Stimulated activated naive B cell treated with anti-CD40 and anti-IgM and Interleukin-4, amounts not matched to agents 10 μg/mL and 1 μg/mL and 100 μg/mL, for 72 hours (primary cell): Measurements from ENCODE around the gene CAMTA1.

Experiments
- ATAC-seq, 2 donors: fragments of 150-1000 bp; cut with Tn5 transposase; replicated peaks; 2 replicates each; pipeline ENCODE4 v1.10.0; 2021; ENCODE audit warnings: moderate library complexity in 1 of 2
- DNase-seq: peaks from one replicate; pipeline ENCODE4 v3.0.0; 2021
- H3K27ac Mint-ChIP-seq: one replicate; pipeline ENCODE4 v1.8.0; 2022; ENCODE audit warnings: mild to moderate bottlenecking, mixed read lengths
- H3K27me3 Mint-ChIP-seq, 2 donors: one replicate each; pipeline ENCODE4 v1.8.0; 2022; ENCODE audit warnings: mixed read lengths in 2 of 2
- H3K36me3 Mint-ChIP-seq, 2 donors: one replicate each; pipeline ENCODE4 v1.8.0; 2022; ENCODE audit warnings: mixed read lengths in 2 of 2, mild to moderate bottlenecking in 1 of 2
- H3K4me1 Mint-ChIP-seq, 2 donors: one replicate each; pipeline ENCODE4 v1.8.0; 2022; ENCODE audit warnings: mixed read lengths in 2 of 2, mild to moderate bottlenecking in 1 of 2
- H3K4me3 Mint-ChIP-seq, 2 donors: one replicate each; pipeline ENCODE4 v1.8.0; 2022; ENCODE audit warnings: mild to moderate bottlenecking in 2 of 2, mixed read lengths in 2 of 2, moderate library complexity in 1 of 2
- H3K9me3 Mint-ChIP-seq, 2 donors: one replicate each; pipeline ENCODE4 v1.8.0; 2022; ENCODE audit warnings: mixed read lengths in 2 of 2, mild to moderate bottlenecking in 1 of 2

The CAMTA1 gene

GRCh38 chr1:7615138-7615537, 829.9 kb downstream of the CAMTA1 start:
- Mint-ChIP-seq H3K4me1 (peaks cover 0 to 5% of the 10 kb centered on the region in 2 donors), H3K9me3 (no peaks in the 10 kb centered on the region), H3K27me3 (peaks cover 10 to 18% of the 10 kb centered on the region in 2 donors), H3K36me3 (no peaks in the 10 kb centered on the region), H3K27ac (no peak overlapping the region), H3K4me3 (no peak overlapping the region)
- DNase-seq (no peak), ATAC-seq (no peak)

GRCh38 chr1:7616076-7616832, 831.0 kb downstream of the CAMTA1 start:
- ATAC-seq: no peak
- H3K4me3 Mint-ChIP-seq: no peak overlapping the region
- H3K27ac Mint-ChIP-seq: no peak overlapping the region
- peaks cover 0 to 5% of the 10 kb centered on the region in 2 donors for H3K4me1 Mint-ChIP-seq
- H3K27me3 Mint-ChIP-seq: peaks cover 19 to 26% of the 10 kb centered on the region in 2 donors
- H3K9me3 Mint-ChIP-seq: no peaks in the 10 kb centered on the region
- no peaks in the 10 kb centered on the region for H3K36me3 Mint-ChIP-seq
- DNase-seq: no peak

- peaks cover 19 to 26% of the 10 kb centered on the region in 2 donors for H3K27me3 Mint-ChIP-seq
- H3K27ac Mint-ChIP-seq: no peak overlapping the region
- H3K4me3 Mint-ChIP-seq: no peak overlapping the region
- DNase-seq: no peak
- H3K4me1 Mint-ChIP-seq: peaks cover 0 to 5% of the 10 kb centered on the region in 2 donors
- no peak for ATAC-seq
- H3K36me3 Mint-ChIP-seq: no peaks in the 10 kb centered on the region
- H3K9me3 Mint-ChIP-seq: no peaks in the 10 kb centered on the region
Observed at GRCh38 chr1:7616953-7617352, 831.7 kb downstream of the CAMTA1 start.

- H3K27ac Mint-ChIP-seq: no peak overlapping the region
- H3K27me3 Mint-ChIP-seq: peaks cover 25 to 26% of the 10 kb centered on the region in 2 donors
- no peaks in the 10 kb centered on the region for H3K9me3 Mint-ChIP-seq
- no peaks in the 10 kb centered on the region for H3K36me3 Mint-ChIP-seq
- no peak for ATAC-seq
- no peak for DNase-seq
- peaks cover 0 to 5% of the 10 kb centered on the region in 2 donors for H3K4me1 Mint-ChIP-seq
- no peak overlapping the region for H3K4me3 Mint-ChIP-seq
Observed at GRCh38 chr1:7617826-7618225, 832.6 kb downstream of the CAMTA1 start.

- no peaks in the 10 kb centered on the region for H3K36me3 Mint-ChIP-seq
- ATAC-seq (no peak), DNase-seq (no peak)
- H3K4me1 Mint-ChIP-seq: no peaks in the 10 kb centered on the region
- no peak overlapping the region for H3K4me3 Mint-ChIP-seq
- no peaks in the 10 kb centered on the region for H3K9me3 Mint-ChIP-seq
- no peak overlapping the region for H3K27ac Mint-ChIP-seq
- peaks cover 19 to 25% of the 10 kb centered on the region in 2 donors for H3K27me3 Mint-ChIP-seq
Observed at GRCh38 chr1:7620196-7620595, 834.9 kb downstream of the CAMTA1 start.

- ATAC-seq (no peak), DNase-seq (no peak)
- H3K4me3 Mint-ChIP-seq: no peak overlapping the region
- no peaks in the 10 kb centered on the region for H3K4me1 Mint-ChIP-seq
- peaks cover 16 to 21% of the 10 kb centered on the region in 2 donors for H3K27me3 Mint-ChIP-seq
- H3K36me3 Mint-ChIP-seq: no peaks in the 10 kb centered on the region
- no peaks in the 10 kb centered on the region for H3K9me3 Mint-ChIP-seq
- H3K27ac Mint-ChIP-seq: no peak overlapping the region
Observed at GRCh38 chr1:7621334-7622219, 836.3 kb downstream of the CAMTA1 start.

GRCh38 chr1:7623842-7624241, 838.6 kb downstream of the CAMTA1 start:
- ATAC-seq: no peak
- H3K36me3 Mint-ChIP-seq: no peaks in the 10 kb centered on the region
- no peak for DNase-seq
- H3K4me3 Mint-ChIP-seq: no peak overlapping the region
- no peak overlapping the region for H3K27ac Mint-ChIP-seq
- peaks cover 20 to 21% of the 10 kb centered on the region in 2 donors for H3K27me3 Mint-ChIP-seq
- H3K4me1 Mint-ChIP-seq: no peaks in the 10 kb centered on the region
- H3K9me3 Mint-ChIP-seq: no peaks in the 10 kb centered on the region

- Mint-ChIP-seq H3K27me3 (peaks cover 20 to 21% of the 10 kb centered on the region in 2 donors), H3K4me1 (no peaks in the 10 kb centered on the region), H3K36me3 (no peaks in the 10 kb centered on the region), H3K27ac (no peak overlapping the region), H3K4me3 (no peak overlapping the region), H3K9me3 (no peaks in the 10 kb centered on the region)
- DNase-seq: no peak
- no peak for ATAC-seq
Observed at GRCh38 chr1:7624791-7625355, 839.6 kb downstream of the CAMTA1 start.

- no peaks in the 10 kb centered on the region for H3K36me3 Mint-ChIP-seq
- H3K4me1 Mint-ChIP-seq: no peaks in the 10 kb centered on the region
- peaks cover 18 to 21% of the 10 kb centered on the region in 2 donors for H3K27me3 Mint-ChIP-seq
- no peak overlapping the region for H3K4me3 Mint-ChIP-seq
- ATAC-seq (no peak), DNase-seq (no peak)
- H3K27ac Mint-ChIP-seq: no peak overlapping the region
- H3K9me3 Mint-ChIP-seq: no peaks in the 10 kb centered on the region
Observed at GRCh38 chr1:7625401-7625800, 840.1 kb downstream of the CAMTA1 start.

GRCh38 chr1:7628273-7628672, 843.0 kb downstream of the CAMTA1 start:
- ATAC-seq (no peak), DNase-seq (no peak)
- no peaks in the 10 kb centered on the region for H3K36me3 Mint-ChIP-seq
- H3K4me1 Mint-ChIP-seq: peaks cover 0 to 2% of the 10 kb centered on the region in 2 donors
- H3K27me3 Mint-ChIP-seq: peaks cover 19 to 29% of the 10 kb centered on the region in 2 donors
- no peak overlapping the region for H3K27ac Mint-ChIP-seq
- no peak overlapping the region for H3K4me3 Mint-ChIP-seq
- no peaks in the 10 kb centered on the region for H3K9me3 Mint-ChIP-seq

GRCh38 chr1:7629011-7629410, 843.8 kb downstream of the CAMTA1 start:
- Mint-ChIP-seq H3K9me3 (no peaks in the 10 kb centered on the region), H3K4me3 (no peak overlapping the region), H3K4me1 (peaks cover 0 to 2% of the 10 kb centered on the region in 2 donors), H3K27me3 (peaks cover 26 to 36% of the 10 kb centered on the region in 2 donors), H3K36me3 (no peaks in the 10 kb centered on the region), H3K27ac (no peak overlapping the region)
- DNase-seq (no peak), ATAC-seq (no peak)

- Mint-ChIP-seq H3K36me3 (no peaks in the 10 kb centered on the region), H3K27me3 (peaks cover 32 to 37% of the 10 kb centered on the region in 2 donors), H3K9me3 (no peaks in the 10 kb centered on the region), H3K27ac (no peak overlapping the region), H3K4me3 (no peak overlapping the region), H3K4me1 (peaks cover 0 to 2% of the 10 kb centered on the region in 2 donors)
- ATAC-seq (no peak), DNase-seq (no peak)
Observed at GRCh38 chr1:7629465-7630195, 844.4 kb downstream of the CAMTA1 start.

GRCh38 chr1:7630378-7630777, 845.1 kb downstream of the CAMTA1 start:
- H3K27ac Mint-ChIP-seq: no peak overlapping the region
- H3K36me3 Mint-ChIP-seq: no peaks in the 10 kb centered on the region
- H3K4me1 Mint-ChIP-seq: peaks cover 0 to 2% of the 10 kb centered on the region in 2 donors
- no peak for DNase-seq
- H3K9me3 Mint-ChIP-seq: no peaks in the 10 kb centered on the region
- peaks cover 33 to 37% of the 10 kb centered on the region in 2 donors for H3K27me3 Mint-ChIP-seq
- H3K4me3 Mint-ChIP-seq: no peak overlapping the region
- no peak for ATAC-seq

GRCh38 chr1:7632176-7632575, 846.9 kb downstream of the CAMTA1 start:
- H3K4me3 Mint-ChIP-seq: no peak overlapping the region
- DNase-seq: no peak
- H3K27me3 Mint-ChIP-seq: peaks cover 33 to 37% of the 10 kb centered on the region in 2 donors
- no peak overlapping the region for H3K27ac Mint-ChIP-seq
- H3K36me3 Mint-ChIP-seq: no peaks in the 10 kb centered on the region
- ATAC-seq: no peak
- peaks cover 0 to 2% of the 10 kb centered on the region in 2 donors for H3K4me1 Mint-ChIP-seq
- no peaks in the 10 kb centered on the region for H3K9me3 Mint-ChIP-seq
